GM12865 (cell line): Measurements from ENCODE around the gene CAB39L.

Experiments used
- DNase-seq: peaks from one replicate; pipeline ENCODE4 v3.0.0; 2010; ENCODE audit warnings: low read depth
- H3K4me3 ChIP-seq: 2 replicates; pipeline ENCODE4 v1.5.1; 2011; ENCODE audit warnings: mild to moderate bottlenecking, low read depth, low read length, control low read depth
- TF ChIP-seq, protein P1 (sequence below): IDR thresholded peaks from 2 replicates; pipeline ENCODE4 v1.5.1; 2011; ENCODE audit warnings: low read length, control low read depth, low read depth, inconsistent platforms; ENCODE audit not compliant: insufficient read depth; ENCODE audit errors: missing control alignments

Gene CAB39L

GRCh38 chr13:49444524-49445395, 896 bp upstream of the CAB39L start:
- TF ChIP-seq, protein P1, sequence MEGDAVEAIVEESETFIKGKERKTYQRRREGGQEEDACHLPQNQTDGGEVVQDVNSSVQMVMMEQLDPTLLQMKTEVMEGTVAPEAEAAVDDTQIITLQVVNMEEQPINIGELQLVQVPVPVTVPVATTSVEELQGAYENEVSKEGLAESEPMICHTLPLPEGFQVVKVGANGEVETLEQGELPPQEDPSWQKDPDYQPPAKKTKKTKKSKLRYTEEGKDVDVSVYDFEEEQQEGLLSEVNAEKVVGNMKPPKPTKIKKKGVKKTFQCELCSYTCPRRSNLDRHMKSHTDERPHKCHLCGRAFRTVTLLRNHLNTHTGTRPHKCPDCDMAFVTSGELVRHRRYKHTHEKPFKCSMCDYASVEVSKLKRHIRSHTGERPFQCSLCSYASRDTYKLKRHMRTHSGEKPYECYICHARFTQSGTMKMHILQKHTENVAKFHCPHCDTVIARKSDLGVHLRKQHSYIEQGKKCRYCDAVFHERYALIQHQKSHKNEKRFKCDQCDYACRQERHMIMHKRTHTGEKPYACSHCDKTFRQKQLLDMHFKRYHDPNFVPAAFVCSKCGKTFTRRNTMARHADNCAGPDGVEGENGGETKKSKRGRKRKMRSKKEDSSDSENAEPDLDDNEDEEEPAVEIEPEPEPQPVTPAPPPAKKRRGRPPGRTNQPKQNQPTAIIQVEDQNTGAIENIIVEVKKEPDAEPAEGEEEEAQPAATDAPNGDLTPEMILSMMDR, result no peak
- peak; percentile 76 for DNase-seq
- peak overlapping the region; percentile 79 for H3K4me3 ChIP-seq

- peak; percentile 65 for DNase-seq
- peak overlapping the region; percentile 81 for H3K4me3 ChIP-seq
- TF ChIP-seq, protein P1, result no peak
Measured at GRCh38 chr13:49443357-49443703, 534 bp downstream of the CAB39L start.

GRCh38 chr13:49441846-49442245, 2.0 kb downstream of the CAB39L start:
- no peak overlapping the region for H3K4me3 ChIP-seq
- DNase-seq, result peak; percentile 18
- TF ChIP-seq, protein P1, result no peak

- DNase-seq, result no peak
- no peak overlapping the region for H3K4me3 ChIP-seq
- TF ChIP-seq, protein P1, result no peak
Measured at GRCh38 chr13:49441312-49441711, 2.6 kb downstream of the CAB39L start.

- DNase-seq, result peak; percentile 27
- no peak overlapping the region for H3K4me3 ChIP-seq
- TF ChIP-seq, protein P1, result no peak
Measured at GRCh38 chr13:49439609-49440008, 4.3 kb downstream of the CAB39L start.

GRCh38 chr13:49437705-49438104, 6.2 kb downstream of the CAB39L start:
- TF ChIP-seq, protein P1, result no peak
- H3K4me3 ChIP-seq, result no peak overlapping the region
- no peak for DNase-seq

- TF ChIP-seq, protein P1, result no peak
- H3K4me3 ChIP-seq, result no peak overlapping the region
- no peak for DNase-seq
Measured at GRCh38 chr13:49436890-49437289, 7.0 kb downstream of the CAB39L start.
